NB4 (cell line): ENCODE results near the gene STAP2.

Experiments
- DNase-seq: peaks from one replicate; pipeline ENCODE4 v3.0.0; 2010; ENCODE audit warnings: low read depth
- H3K4me3 ChIP-seq: one replicate; pipeline ENCODE4 v1.5.1; 2011; ENCODE audit warnings: mild to moderate bottlenecking, low read depth, low read length, moderate library complexity
- CTCF ChIP-seq: IDR thresholded peaks from one replicate; pipeline ENCODE4 v1.5.1; 2012; ENCODE audit warnings: low read depth, low read length
- MYC ChIP-seq: IDR thresholded peaks from 2 replicates; pipeline ENCODE4 v1.6.1; 2011; ENCODE audit warnings: low read depth, low read length
- POLR2A ChIP-seq: IDR thresholded peaks from 2 replicates; pipeline ENCODE4 v1.6.1; 2011; ENCODE audit warnings: mild to moderate bottlenecking; ENCODE audit not compliant: insufficient read length; ENCODE audit errors: extremely low read depth
- TF ChIP-seq, protein P1 (sequence below): IDR thresholded peaks from 2 replicates; pipeline ENCODE4 v1.6.1; 2011; ENCODE audit warnings: low read depth, low read length

STAP2 gene

DNA sequence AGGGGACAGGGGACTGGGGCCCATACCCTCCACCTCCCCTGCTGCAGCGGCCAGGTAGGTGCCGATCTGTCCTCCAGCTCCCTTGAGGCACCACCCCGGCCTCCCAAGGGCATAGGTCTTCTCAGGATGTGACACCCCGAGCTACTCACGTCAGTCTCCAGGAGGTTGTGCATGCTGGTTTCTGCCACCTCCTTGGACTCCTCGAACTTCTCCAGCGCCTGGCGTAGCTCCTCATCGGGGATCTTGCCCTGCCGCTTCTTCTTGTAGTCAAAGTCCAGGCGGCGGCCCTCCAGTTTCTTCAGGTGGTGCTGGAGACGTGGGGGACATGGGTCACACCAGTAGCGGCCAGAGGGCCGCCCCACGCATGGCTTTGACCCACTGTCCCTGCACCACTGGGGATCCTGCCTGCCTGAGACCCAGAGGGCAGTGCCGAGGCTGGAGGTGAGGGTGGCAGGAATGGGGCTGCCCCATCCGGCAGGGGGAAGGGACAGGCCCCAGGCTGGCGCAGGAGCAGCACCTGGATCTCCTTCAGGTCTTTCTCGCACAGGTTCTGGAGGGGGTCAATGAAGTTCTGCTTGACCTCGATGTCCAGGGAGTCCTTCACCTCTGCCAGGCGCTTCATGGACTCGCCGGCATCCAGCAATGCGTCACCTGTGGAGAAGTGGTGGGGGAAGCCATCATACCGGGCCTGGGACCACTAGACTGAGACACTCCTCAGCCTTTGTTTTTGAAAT is 25.1 kb upstream of the STAP2 start:
- TF ChIP-seq CTCF (no peak), POLR2A (no peak)

GRCh38 chr19:4362831-4363545 is 24.4 kb upstream of the STAP2 start:
- H3K4me3 ChIP-seq: no peak overlapping the region
- TF ChIP-seq MYC (peak; percentile 50), CTCF (no peak), POLR2A (no peak)
- TF ChIP-seq, protein P1, sequence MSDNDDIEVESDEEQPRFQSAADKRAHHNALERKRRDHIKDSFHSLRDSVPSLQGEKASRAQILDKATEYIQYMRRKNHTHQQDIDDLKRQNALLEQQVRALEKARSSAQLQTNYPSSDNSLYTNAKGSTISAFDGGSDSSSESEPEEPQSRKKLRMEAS: peak; percentile 33; the same call in 1 of the 2 replicates
- no peak for DNase-seq

More for the DNA sequence above, 25.1 kb upstream of the STAP2 start:
- no peak overlapping the region for H3K4me3 ChIP-seq
- DNase-seq: no peak

DNA sequence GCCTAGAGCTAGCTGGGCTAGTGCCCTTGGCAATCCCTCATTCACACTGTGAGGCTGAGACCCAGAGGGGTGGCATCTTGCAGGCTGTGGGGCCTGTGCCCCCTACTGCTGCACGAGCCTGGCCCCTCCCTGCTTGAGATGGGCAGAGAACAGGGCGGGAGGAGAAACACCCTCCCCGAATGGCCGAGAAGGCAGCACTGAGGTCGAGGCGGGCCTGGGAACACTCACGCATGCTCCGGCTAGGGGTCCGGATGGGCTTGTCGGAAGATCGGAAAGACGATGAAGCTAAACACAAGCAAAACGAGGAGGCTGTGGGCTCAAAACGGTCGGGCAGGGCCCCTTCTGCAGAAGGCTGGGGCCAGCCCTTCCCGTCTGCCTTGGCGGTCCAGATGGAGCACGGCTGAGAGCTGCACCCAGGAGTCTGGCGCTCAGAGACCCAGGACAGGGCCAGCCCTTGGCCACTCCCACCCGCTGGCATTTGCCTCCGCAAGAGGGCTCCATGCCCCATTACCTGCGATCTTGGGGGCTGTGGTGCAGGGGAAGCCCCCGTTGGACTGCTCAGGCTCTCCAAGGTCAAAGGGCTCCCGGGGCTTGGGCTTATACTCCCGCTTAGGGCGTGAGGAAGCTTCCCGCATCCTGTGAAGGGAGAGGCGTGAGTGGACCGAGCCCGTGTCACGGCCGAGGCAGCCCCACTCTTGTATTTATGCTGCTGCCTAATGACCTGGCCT is 23.6 kb upstream of the STAP2 start:
- no peak for TF ChIP-seq CTCF
- TF ChIP-seq POLR2A: no peak
- no peak for TF ChIP-seq MYC
- TF ChIP-seq, protein P1: no peak
- DNase-seq: no peak
- H3K4me3 ChIP-seq: no peak overlapping the region

- no peak overlapping the region for H3K4me3 ChIP-seq
- TF ChIP-seq, protein P1: no peak
- TF ChIP-seq CTCF: no peak
- no peak for TF ChIP-seq MYC
- no peak for TF ChIP-seq POLR2A
- no peak for DNase-seq
These were observed 22.8 kb upstream of the STAP2 start for GRCh38 chr19:4361152-4362046.

GRCh38 chr19:4360641-4361151 is 22.1 kb upstream of the STAP2 start:
- no peak for TF ChIP-seq CTCF
- no peak for TF ChIP-seq POLR2A
- TF ChIP-seq, protein P1: no peak
- no peak for TF ChIP-seq MYC
- H3K4me3 ChIP-seq: no peak overlapping the region
- DNase-seq: no peak
